CD4-positive, CD25-positive, alpha-beta regulatory T cell (primary cell): Measurements from ENCODE around the gene PAFAH1B2. TPM values are rescaled to one million over a fixed set of nuclear protein-coding genes. Genes with fewer than 3 reads are reported as not detected.
"Not testable (repeated sequence)": the region's sequence is repeated elsewhere in the genome, so short reads cannot be mapped to it uniquely, and the experiment has no call there.

Source experiments
- ATAC-seq, 2 donors: fragments of 150-1000 bp; cut with Tn5 transposase; one replicate each; pipeline ENCODE4 v1.10.0; 2021; ENCODE audit warnings: low read depth in 2 of 2, moderate number of reproducible peaks in 2 of 2, moderate library complexity in 1 of 2
- DNase-seq, 3 donors: peaks; one replicate each; pipeline versions ENCODE4 v3.0.0 to v3.0.0-alpha.2; 2012 to 2022; ENCODE audit warnings: mixed read lengths in 1 of 3
- H3K27ac ChIP-seq: one replicate; pipeline ENCODE4 v1.7.0; 2013; ENCODE audit warnings: mild to moderate bottlenecking, low read length; ENCODE audit not compliant: insufficient read depth, poor library complexity, severe bottlenecking
- H3K27me3 ChIP-seq: one replicate; pipeline ENCODE4 v1.7.0; 2013; ENCODE audit warnings: low read length; ENCODE audit not compliant: control insufficient read depth, insufficient read depth
- H3K36me3 ChIP-seq: one replicate; pipeline ENCODE4 v1.7.0; 2013; ENCODE audit warnings: mild to moderate bottlenecking, low read length, moderate library complexity; ENCODE audit not compliant: control insufficient read depth, insufficient read depth
- H3K4me1 ChIP-seq: 2 replicates; pipeline ENCODE4 v1.7.0; 2013; ENCODE audit warnings: mild to moderate bottlenecking, low read length; ENCODE audit not compliant: insufficient read depth, control insufficient read depth, poor library complexity, severe bottlenecking
- H3K4me3 ChIP-seq: one replicate; pipeline ENCODE4 v1.7.0; 2013; ENCODE audit warnings: low read depth, mild to moderate bottlenecking, low read length, moderate library complexity
- H3K9me3 ChIP-seq, 2 experiments: 1 replicate in 1 of 2; 2 replicates in 1 of 2; pipeline ENCODE4 v1.7.0; 2013; ENCODE audit warnings: low read length in 2 of 2, mild to moderate bottlenecking in 1 of 2, moderate library complexity in 1 of 2; ENCODE audit not compliant: control insufficient read depth in 2 of 2
- H3K27ac Mint-ChIP-seq, 3 donors: one replicate each; pipeline ENCODE4 v1.8.0; 2020 to 2022; ENCODE audit warnings: mild to moderate bottlenecking in 3 of 3, mixed read lengths in 3 of 3, moderate library complexity in 2 of 3
- H3K27me3 Mint-ChIP-seq: one replicate; pipeline ENCODE4 v1.8.0; 2022; ENCODE audit warnings: mild to moderate bottlenecking, mixed read lengths
- H3K36me3 Mint-ChIP-seq: one replicate; pipeline ENCODE4 v1.8.0; 2020; ENCODE audit warnings: mixed read lengths
- H3K4me1 Mint-ChIP-seq, 4 donors: one replicate each; pipeline ENCODE4 v1.8.0; 2020 to 2022; ENCODE audit warnings: mixed read lengths in 4 of 4, mild to moderate bottlenecking in 1 of 4
- H3K4me3 Mint-ChIP-seq, 4 donors: one replicate each; pipeline ENCODE4 v1.8.0; 2020 to 2022; ENCODE audit warnings: mild to moderate bottlenecking in 4 of 4, mixed read lengths in 4 of 4, moderate library complexity in 3 of 4
- H3K9me3 Mint-ChIP-seq, 7 donors: one replicate each; pipeline ENCODE4 v1.8.0; 2020 to 2022; ENCODE audit warnings: mixed read lengths in 7 of 7, mild to moderate bottlenecking in 3 of 7, moderate library complexity in 2 of 7
- polyA plus RNA-seq, 4 donors: library from polyadenylated mRNA; unstranded; fragments of 300-500 nt; fragmentation: Illumina TruSeq; gene quantifications; one replicate each; pipeline ENCODE4 v1.2.3, GENCODE V29; 2021
- total RNA-seq: library from RNA; stranded (reverse); gene quantifications from one replicate; pipeline ENCODE4 v1.2.3, GENCODE V29; 2022

The PAFAH1B2 gene
- total and polyA plus RNA-seq, 5 donors from 2014 or later: 15.0 to 43.3 (median 18.1) TPM

- H3K36me3 ChIP-seq: peaks cover 23% of the 10 kb centered on the region
- H3K27ac ChIP-seq: no peak overlapping the region
- ATAC-seq: no peak
- no peaks in the 10 kb centered on the region for H3K27me3 ChIP-seq
- peaks cover 19% of the 10 kb centered on the region for H3K36me3 Mint-ChIP-seq
- H3K27ac Mint-ChIP-seq: peak overlapping the region in 2 of 3 donors; percentile 11 to 79
- H3K4me1 Mint-ChIP-seq: peaks cover 0 to 13% (median 3%) of the 10 kb centered on the region in 4 donors
- H3K9me3 ChIP-seq: no peaks in the 10 kb centered on the region
- H3K4me3 Mint-ChIP-seq: no peak overlapping the region
- no peaks in the 10 kb centered on the region for H3K9me3 Mint-ChIP-seq
- H3K4me3 ChIP-seq: no peak overlapping the region
- H3K4me1 ChIP-seq: no peaks in the 10 kb centered on the region
- DNase-seq: no peak
- H3K27me3 Mint-ChIP-seq: no peaks in the 10 kb centered on the region
Measured at GRCh38 chr11:117204283-117205080, 60.4 kb downstream of the PAFAH1B2 start.

GRCh38 chr11:117205211-117205818, 61.2 kb downstream of the PAFAH1B2 start:
- peaks cover 22% of the 10 kb centered on the region for H3K36me3 Mint-ChIP-seq
- no peaks in the 10 kb centered on the region for H3K9me3 Mint-ChIP-seq
- Histone ChIP-seq H3K36me3 (peaks cover 29% of the 10 kb centered on the region), H3K27ac (no peak overlapping the region), H3K27me3 (no peaks in the 10 kb centered on the region), H3K4me3 (no peak overlapping the region), H3K4me1 (no peaks in the 10 kb centered on the region), H3K9me3 (no peaks in the 10 kb centered on the region)
- peaks cover 0 to 13% (median 5%) of the 10 kb centered on the region in 4 donors for H3K4me1 Mint-ChIP-seq
- no peak overlapping the region for H3K4me3 Mint-ChIP-seq
- no peaks in the 10 kb centered on the region for H3K27me3 Mint-ChIP-seq
- no peak overlapping the region for H3K27ac Mint-ChIP-seq
- DNase-seq: no peak
- ATAC-seq: no peak

- H3K27me3 Mint-ChIP-seq, H3K4me3 Mint-ChIP-seq, H3K27ac ChIP-seq, H3K4me3 ChIP-seq, H3K9me3 ChIP-seq, H3K9me3 Mint-ChIP-seq, H3K27me3 ChIP-seq, H3K27ac Mint-ChIP-seq, H3K4me1 ChIP-seq, ATAC-seq, DNase-seq: not testable (repeated sequence)
- Mint-ChIP-seq H3K4me1 (peaks cover 0 to 17% (median 3%) of the 10 kb centered on the region in 4 donors), H3K36me3 (peaks cover 22% of the 10 kb centered on the region)
- H3K36me3 ChIP-seq: peaks cover 33% of the 10 kb centered on the region
Measured at GRCh38 chr11:117206111-117206510, 62.0 kb downstream of the PAFAH1B2 start.

- H3K4me1 Mint-ChIP-seq: peaks cover 0 to 21% (median 6%) of the 10 kb centered on the region in 4 donors
- H3K9me3 ChIP-seq, H3K27ac Mint-ChIP-seq, H3K27me3 ChIP-seq, ATAC-seq, H3K27me3 Mint-ChIP-seq, H3K4me3 Mint-ChIP-seq, H3K27ac ChIP-seq, H3K4me3 ChIP-seq, H3K9me3 Mint-ChIP-seq, DNase-seq, H3K4me1 ChIP-seq: not testable (repeated sequence)
- peaks cover 29% of the 10 kb centered on the region for H3K36me3 Mint-ChIP-seq
- H3K36me3 ChIP-seq: peaks cover 41% of the 10 kb centered on the region
Measured at GRCh38 chr11:117206859-117207258, 62.8 kb downstream of the PAFAH1B2 start.

GRCh38 chr11:117207481-117207880, 63.4 kb downstream of the PAFAH1B2 start:
- H3K27me3 Mint-ChIP-seq: not testable (repeated sequence)
- peaks cover 29% of the 10 kb centered on the region for H3K36me3 Mint-ChIP-seq

GRCh38 chr11:117208710-117209109, 64.6 kb downstream of the PAFAH1B2 start:
- DNase-seq, H3K27me3 Mint-ChIP-seq, H3K4me3 Mint-ChIP-seq, H3K9me3 Mint-ChIP-seq, H3K27ac ChIP-seq, H3K4me1 ChIP-seq, H3K4me3 ChIP-seq, H3K27ac Mint-ChIP-seq, H3K27me3 ChIP-seq, ATAC-seq, H3K9me3 ChIP-seq: not testable (repeated sequence)
- peaks cover 0 to 21% (median 9%) of the 10 kb centered on the region in 4 donors for H3K4me1 Mint-ChIP-seq
- H3K36me3 Mint-ChIP-seq: peaks cover 32% of the 10 kb centered on the region
- H3K36me3 ChIP-seq: peaks cover 51% of the 10 kb centered on the region

More at GRCh38 chr11:117207481-117207880, 63.4 kb downstream of the PAFAH1B2 start:
- H3K27ac Mint-ChIP-seq, H3K4me1 ChIP-seq, H3K9me3 Mint-ChIP-seq, DNase-seq, H3K9me3 ChIP-seq, H3K4me3 Mint-ChIP-seq, H3K4me3 ChIP-seq, ATAC-seq, H3K27ac ChIP-seq, H3K27me3 ChIP-seq: not testable (repeated sequence)
- peaks cover 44% of the 10 kb centered on the region for H3K36me3 ChIP-seq
- H3K4me1 Mint-ChIP-seq: peaks cover 0 to 17% (median 6%) of the 10 kb centered on the region in 4 donors

GRCh38 chr11:117209351-117210125, 65.5 kb downstream of the PAFAH1B2 start:
- not testable (repeated sequence) for H3K4me3 Mint-ChIP-seq, DNase-seq, H3K27ac ChIP-seq, H3K27ac Mint-ChIP-seq, H3K9me3 Mint-ChIP-seq, ATAC-seq, H3K4me1 ChIP-seq, H3K27me3 ChIP-seq, H3K4me3 ChIP-seq, H3K27me3 Mint-ChIP-seq, H3K9me3 ChIP-seq
- peaks cover 34% of the 10 kb centered on the region for H3K36me3 Mint-ChIP-seq
- H3K4me1 Mint-ChIP-seq: peaks cover 0 to 21% (median 11%) of the 10 kb centered on the region in 4 donors
- peaks cover 52% of the 10 kb centered on the region for H3K36me3 ChIP-seq
